CD4-positive, alpha-beta memory T cell (primary cell): ENCODE measurements around the gene ADGRB2. TPM values are rescaled to one million over a fixed set of nuclear protein-coding genes. Genes with fewer than 3 reads are reported as not detected.
A peak's percentile ranks its signal among the peaks of the same experiment; 100 is the strongest.
"Not testable (repeated sequence)": the region's sequence is repeated elsewhere in the genome, so short reads cannot be mapped to it uniquely, and the experiment has no call there.

ENCODE experiments used
- CTCF ChIA-PET: fragments of 350-600 bp; sonication (Branson Sonifier 250); formaldehyde crosslinking; loops from one replicate; lab custom pipeline; 2021; ENCODE audit warnings: inconsistent platforms; ENCODE audit not compliant: partially characterized antibody; lab: Charles Lee
- POLR2A ChIA-PET: fragments of 350-600 bp; sonication (Branson Sonifier 250); formaldehyde crosslinking; loops from one replicate; lab custom pipeline; 2021; ENCODE audit not compliant: partially characterized antibody; lab: Charles Lee
- DNase-seq, 5 donors: peaks; one replicate each; pipeline versions ENCODE4 v3.0.0 to v3.0.0-alpha.2; 2020 to 2022; ENCODE audit warnings: mixed read lengths in 1 of 5
- H3K27ac ChIP-seq: one replicate; pipeline ENCODE4 v1.7.0; 2013; ENCODE audit warnings: low read depth, low read length
- H3K27me3 ChIP-seq: 2 replicates; pipeline ENCODE4 v1.7.0; 2013; ENCODE audit warnings: mild to moderate bottlenecking, low read length, moderate library complexity; ENCODE audit not compliant: insufficient read depth
- H3K36me3 ChIP-seq: 2 replicates; pipeline ENCODE4 v1.7.0; 2013; ENCODE audit warnings: mild to moderate bottlenecking, low read length, moderate library complexity; ENCODE audit not compliant: insufficient read depth
- H3K4me1 ChIP-seq: 2 replicates; pipeline ENCODE4 v1.7.0; 2013; ENCODE audit warnings: mild to moderate bottlenecking, low read length, moderate library complexity; ENCODE audit not compliant: insufficient read depth
- H3K4me3 ChIP-seq, 2 donors: one replicate each; pipeline ENCODE4 v1.7.0; 2013; ENCODE audit warnings: low read length in 2 of 2, mild to moderate bottlenecking in 1 of 2
- H3K9me3 ChIP-seq, 2 donors: one replicate each; pipeline ENCODE4 v1.7.0; 2013; ENCODE audit warnings: low read length in 2 of 2, control low read depth in 1 of 2; ENCODE audit not compliant: control insufficient read depth in 1 of 2
- H3K27ac Mint-ChIP-seq, 7 donors: one replicate each; pipeline ENCODE4 v1.8.0; 2020 to 2021; ENCODE audit warnings: mixed read lengths in 7 of 7, mild to moderate bottlenecking in 6 of 7, inconsistent platforms in 3 of 7, moderate library complexity in 3 of 7
- H3K27me3 Mint-ChIP-seq, 2 donors: one replicate each; pipeline ENCODE4 v1.8.0; 2020 to 2021; ENCODE audit warnings: mixed read lengths in 2 of 2
- H3K36me3 Mint-ChIP-seq, 2 donors: one replicate each; pipeline ENCODE4 v1.8.0; 2020 to 2021; ENCODE audit warnings: mixed read lengths in 2 of 2, inconsistent platforms in 1 of 2, mild to moderate bottlenecking in 1 of 2
- H3K4me1 Mint-ChIP-seq, 4 donors: one replicate each; pipeline ENCODE4 v1.8.0; 2020 to 2021; ENCODE audit warnings: mixed read lengths in 4 of 4, mild to moderate bottlenecking in 1 of 4
- H3K4me3 Mint-ChIP-seq, 8 donors: one replicate each; pipeline ENCODE4 v1.8.0; 2020 to 2021; ENCODE audit warnings: mixed read lengths in 8 of 8, mild to moderate bottlenecking in 7 of 8, moderate library complexity in 6 of 8, inconsistent platforms in 3 of 8
- H3K9me3 Mint-ChIP-seq, 8 donors: one replicate each; pipeline ENCODE4 v1.8.0; 2020 to 2021; ENCODE audit warnings: mixed read lengths in 8 of 8, mild to moderate bottlenecking in 5 of 8, inconsistent platforms in 3 of 8, moderate library complexity in 1 of 8
- intact Hi-C: fragments of 100-400 bp; cut with micrococcal nuclease; formaldehyde crosslinking; loops from one replicate; pipeline ENCODE4 v1.15.1; 2023
- polyA plus RNA-seq, 2 donors: library from polyadenylated mRNA; unstranded; fragments of 300-500 nt; fragmentation: Illumina TruSeq; gene quantifications; one replicate each; pipeline ENCODE4 v1.2.3, GENCODE V29; 2021
- total RNA-seq, 2 experiments: library from RNA; stranded (reverse); gene quantifications; one replicate each; pipeline ENCODE4 v1.2.3, GENCODE V29; 2021

The ADGRB2 gene
- total and polyA plus RNA-seq, 4 experiments from 2014 or later, result 0.55 to 2.0 (median 1.5) TPM; not detected in 1

DNA sequence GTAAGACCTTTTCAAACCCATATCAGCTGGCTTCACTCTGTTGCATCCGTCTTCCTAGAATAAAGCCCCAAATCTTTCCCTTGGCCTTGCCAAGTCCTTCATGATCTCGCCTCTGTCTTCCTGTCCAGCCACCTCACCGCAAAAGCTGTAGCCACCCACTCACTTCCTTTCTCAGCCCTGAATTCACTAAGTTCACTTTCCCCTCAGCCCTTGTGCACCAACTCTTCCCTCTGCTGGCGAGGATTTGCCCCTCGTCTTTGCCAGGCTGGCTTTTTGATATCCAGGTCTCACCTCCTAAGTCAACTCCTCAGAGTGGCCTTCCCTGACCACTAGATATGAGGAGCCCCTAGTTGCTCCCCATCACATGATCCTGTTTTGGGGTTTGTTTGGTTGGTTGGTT lies 56.4 kb downstream of the ADGRB2 start:
- Histone ChIP-seq H3K9me3 (no peaks in the 10 kb centered on the region), H3K4me3 (no peak overlapping the region), H3K27ac (no peak overlapping the region), H3K27me3 (peaks cover 5% of the 10 kb centered on the region), H3K36me3 (no peaks in the 10 kb centered on the region), H3K4me1 (peaks cover 15% of the 10 kb centered on the region)
- Mint-ChIP-seq H3K36me3 (no peaks in the 10 kb centered on the region), H3K27me3 (peaks cover 36 to 40% of the 10 kb centered on the region in 2 donors), H3K4me3 (no peak overlapping the region), H3K9me3 (no peaks in the 10 kb centered on the region), H3K27ac (no peak overlapping the region), H3K4me1 (peaks cover 19 to 46% (median 21%) of the 10 kb centered on the region in 4 donors)
- POLR2A ChIA-PET, result no interaction called here
- no peak for DNase-seq
- intact Hi-C loops, result no loop called here
- CTCF ChIA-PET, result interaction anchor here (0.6 to 1.3 kb wide), 2 partner anchors 46 to 124 kb away, joined by 3 read pairs; no protein-coding TSS in a partner anchor

DNA sequence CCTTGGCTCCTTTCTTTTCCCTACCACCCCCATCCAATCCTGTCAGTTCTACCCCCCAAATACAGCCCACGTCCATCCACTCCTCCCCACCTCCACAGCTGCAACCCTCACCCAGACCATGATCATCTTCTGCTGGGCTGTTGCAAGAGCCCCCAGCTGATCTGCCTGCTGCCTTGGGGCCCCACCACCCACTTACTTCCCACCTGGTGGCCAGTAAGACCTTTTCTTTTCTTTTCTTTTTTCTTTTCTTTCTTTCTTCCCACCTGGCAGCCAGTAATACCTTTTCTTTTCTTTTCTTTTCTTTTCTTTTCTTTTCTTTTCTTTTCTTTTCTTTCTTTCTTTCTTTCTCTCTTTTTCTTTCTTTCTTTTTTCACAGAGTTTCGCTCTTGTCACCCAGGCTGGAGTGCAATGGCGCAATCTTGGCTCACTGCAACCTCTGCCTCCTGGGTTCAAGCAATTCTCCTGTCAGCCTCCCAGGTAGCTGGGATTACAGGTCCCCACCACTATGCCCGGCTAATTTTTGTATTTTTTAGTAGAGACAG lies 57.0 kb downstream of the ADGRB2 start:
- H3K4me3 ChIP-seq, H3K4me3 Mint-ChIP-seq, H3K36me3 Mint-ChIP-seq, POLR2A ChIA-PET, intact Hi-C loops, DNase-seq, H3K9me3 Mint-ChIP-seq, H3K9me3 ChIP-seq, H3K27ac ChIP-seq, H3K27me3 ChIP-seq, H3K36me3 ChIP-seq: not testable (repeated sequence)
- peaks cover 34 to 37% of the 10 kb centered on the region in 2 donors for H3K27me3 Mint-ChIP-seq
- CTCF ChIA-PET, result interaction anchor here (0.6 kb wide), 1 partner anchor 123 kb away, joined by 3 read pairs; no protein-coding TSS in a partner anchor
- peak overlapping the region in 1 of 7 donors; percentile 6 for H3K27ac Mint-ChIP-seq
- peaks cover 19 to 46% (median 21%) of the 10 kb centered on the region in 4 donors for H3K4me1 Mint-ChIP-seq
- H3K4me1 ChIP-seq, result peaks cover 15% of the 10 kb centered on the region

DNA sequence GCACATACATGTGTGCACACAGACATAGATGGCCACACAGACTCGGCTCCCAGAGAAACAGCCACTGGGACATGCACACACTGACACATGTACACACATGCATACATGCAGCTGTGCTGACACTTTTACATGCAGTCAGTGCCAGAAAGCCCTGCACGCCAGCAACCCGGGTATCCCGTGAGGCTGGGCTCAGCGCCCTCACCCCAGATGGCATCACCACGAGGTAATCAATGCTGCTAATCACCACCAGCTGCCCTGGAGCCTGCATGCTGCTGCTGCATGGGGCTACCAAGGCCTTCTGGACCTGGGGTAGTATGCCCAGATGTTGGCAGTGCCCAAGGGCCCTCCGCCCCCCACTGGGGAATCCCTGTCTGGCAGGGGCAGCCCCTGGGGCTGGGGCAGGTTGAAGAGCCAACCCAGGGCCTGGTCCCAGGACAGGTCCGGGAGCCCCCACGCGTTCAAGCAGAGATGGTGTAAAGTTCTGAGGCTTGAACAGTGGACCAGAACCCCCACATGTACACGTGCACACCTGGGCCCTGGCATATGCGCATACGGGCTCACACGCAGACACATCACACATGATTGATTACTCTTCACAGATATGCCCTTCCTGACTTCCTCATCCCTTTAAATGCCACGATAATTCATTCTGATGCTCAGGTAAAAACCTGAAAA lies 57.6 kb downstream of the ADGRB2 start:
- POLR2A ChIA-PET, result no interaction called here
- no peak for DNase-seq
- Mint-ChIP-seq H3K4me1 (peaks cover 19 to 49% (median 21%) of the 10 kb centered on the region in 4 donors), H3K36me3 (no peaks in the 10 kb centered on the region), H3K9me3 (no peaks in the 10 kb centered on the region), H3K27me3 (peaks cover 33 to 35% of the 10 kb centered on the region in 2 donors), H3K27ac (peak overlapping the region in 1 of 7 donors; percentile 6), H3K4me3 (no peak overlapping the region)
- Histone ChIP-seq H3K4me3 (no peak overlapping the region), H3K9me3 (no peaks in the 10 kb centered on the region), H3K4me1 (peaks cover 15% of the 10 kb centered on the region), H3K36me3 (no peaks in the 10 kb centered on the region), H3K27me3 (peaks cover 5% of the 10 kb centered on the region), H3K27ac (no peak overlapping the region)
- intact Hi-C loops, result no loop called here
- CTCF ChIA-PET, result no interaction called here

DNA sequence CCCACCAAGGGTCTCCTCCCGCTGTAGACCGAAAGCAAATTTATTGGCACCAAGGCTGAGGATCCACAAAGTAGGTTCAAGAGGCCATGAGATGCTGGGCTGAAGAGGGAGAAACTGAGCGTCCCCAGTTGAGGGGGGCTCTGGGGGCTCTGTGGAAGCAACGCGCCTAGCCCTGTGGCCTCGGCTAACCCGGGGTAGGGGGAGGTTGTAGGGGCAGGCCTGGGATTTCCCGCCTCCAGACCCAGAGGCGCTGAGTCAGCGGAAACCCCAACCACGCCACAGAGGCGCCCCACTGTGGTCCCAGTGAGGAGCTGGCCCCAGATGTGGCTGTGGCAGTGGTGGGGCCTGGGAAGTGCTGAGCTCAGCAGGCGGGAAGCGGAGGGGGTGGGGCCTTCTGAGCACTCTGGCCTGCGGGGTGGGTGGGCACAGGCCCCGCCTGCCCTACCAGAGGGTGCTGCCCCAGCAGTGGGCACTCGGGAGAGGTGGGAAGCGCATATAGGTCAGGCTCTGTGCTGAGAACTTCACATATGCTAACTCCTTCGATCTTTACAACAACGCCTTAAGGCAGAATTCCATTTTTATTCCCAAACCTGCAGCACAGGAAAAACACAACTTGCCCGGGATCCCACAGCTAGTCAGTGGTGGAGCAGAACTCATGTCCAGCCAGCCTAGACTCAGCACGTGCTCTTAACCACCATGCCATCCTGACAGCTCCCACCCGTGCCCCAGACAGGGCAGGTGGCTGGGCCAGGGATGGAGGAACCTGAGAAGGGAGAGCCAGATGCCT lies 58.9 kb downstream of the ADGRB2 start:
- no peak overlapping the region for H3K27ac ChIP-seq
- peak overlapping the region in 2 of 7 donors; percentile 33 to 53 for H3K27ac Mint-ChIP-seq
- no peaks in the 10 kb centered on the region for H3K9me3 ChIP-seq
- H3K9me3 Mint-ChIP-seq, result no peaks in the 10 kb centered on the region
- H3K4me1 ChIP-seq, result peaks cover 24% of the 10 kb centered on the region
- intact Hi-C loops, result loop anchor here (1.0 kb wide), 1 partner anchor 42 kb away; no protein-coding TSS in a partner anchor
- H3K27me3 ChIP-seq, result peaks cover 5% of the 10 kb centered on the region
- H3K4me3 ChIP-seq, result no peak overlapping the region
- no peaks in the 10 kb centered on the region for H3K36me3 ChIP-seq
- H3K4me1 Mint-ChIP-seq, result peaks cover 24 to 62% (median 29%) of the 10 kb centered on the region in 4 donors
- POLR2A ChIA-PET, result no interaction called here
- peaks cover 29 to 32% of the 10 kb centered on the region in 2 donors for H3K27me3 Mint-ChIP-seq
- no peaks in the 10 kb centered on the region for H3K36me3 Mint-ChIP-seq
- peak; percentile 39 to 67 (median 46) for DNase-seq
- peak overlapping the region in 6 of 8 donors; percentile 12 to 63 (median 41) for H3K4me3 Mint-ChIP-seq
- CTCF ChIA-PET, result interaction anchor here (1.3 to 1.4 kb wide), 2 partner anchors 9 to 41 kb away, joined by 3 to 4 read pairs; no protein-coding TSS in a partner anchor

DNA sequence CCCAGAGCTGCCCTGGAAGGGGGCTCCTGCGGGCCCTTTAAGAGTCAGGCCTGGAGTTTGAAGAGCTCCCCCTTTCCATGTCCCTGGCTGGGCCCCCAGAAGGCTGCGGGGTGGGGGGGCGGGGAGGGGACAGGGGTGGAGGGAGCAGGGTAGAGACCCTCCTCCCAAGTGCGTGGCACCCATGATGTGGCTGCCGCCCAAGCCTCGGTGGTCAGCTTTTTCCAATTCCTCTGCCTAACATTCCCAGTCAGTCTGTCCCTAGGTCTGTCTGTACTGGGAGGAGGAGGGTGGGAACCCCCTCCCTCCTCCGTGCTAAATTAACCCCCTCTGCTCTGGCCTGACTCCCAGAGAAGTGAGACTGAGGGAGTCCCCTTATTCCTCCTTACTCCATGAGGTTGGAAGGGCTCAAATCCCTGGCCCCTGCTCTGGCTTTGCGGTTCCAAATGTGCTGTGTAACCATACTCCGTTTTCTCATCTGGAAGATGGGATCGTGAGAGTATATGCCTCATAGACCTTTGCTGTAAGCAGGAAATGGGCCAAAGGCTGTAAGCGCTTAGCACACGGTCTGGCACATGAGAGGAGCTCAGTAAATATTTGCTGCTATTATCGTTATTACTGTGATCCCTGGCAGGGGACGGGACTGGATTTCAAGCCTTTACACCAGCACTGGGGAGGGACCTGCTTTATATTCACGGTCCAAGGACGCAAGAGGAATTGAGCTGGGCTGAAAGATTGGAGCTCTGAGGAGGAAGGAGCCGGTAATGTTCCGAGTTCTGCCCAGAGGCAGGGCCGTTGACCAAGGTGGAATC lies 59.7 kb downstream of the ADGRB2 start:
- H3K36me3 Mint-ChIP-seq, result no peaks in the 10 kb centered on the region
- ChIA-PET POLR2A (interaction anchor here (0.7 kb wide), 1 partner anchor 9 kb away, joined by 3 read pairs; no protein-coding TSS in a partner anchor), CTCF (interaction anchor here (1.3 to 1.4 kb wide), 2 partner anchors 10 to 40 kb away, joined by 3 to 4 read pairs; no protein-coding TSS in a partner anchor)
- Histone ChIP-seq H3K4me1 (peaks cover 32% of the 10 kb centered on the region), H3K36me3 (no peaks in the 10 kb centered on the region), H3K4me3 (no peak overlapping the region), H3K27ac (no peak overlapping the region), H3K27me3 (peaks cover 5% of the 10 kb centered on the region), H3K9me3 (no peaks in the 10 kb centered on the region)
- peaks cover 28 to 70% (median 34%) of the 10 kb centered on the region in 4 donors for H3K4me1 Mint-ChIP-seq
- peaks cover 26 to 29% of the 10 kb centered on the region in 2 donors for H3K27me3 Mint-ChIP-seq
- intact Hi-C loops, result loop anchor here (1.0 kb wide), 1 partner anchor 41 kb away; no protein-coding TSS in a partner anchor
- H3K9me3 Mint-ChIP-seq, result no peaks in the 10 kb centered on the region
- DNase-seq, result no peak
- H3K4me3 Mint-ChIP-seq, result peak overlapping the region in 5 of 8 donors; percentile 12 to 63 (median 40)
- H3K27ac Mint-ChIP-seq, result peak overlapping the region in 3 of 7 donors; percentile 33 to 76 (median 36)

DNA sequence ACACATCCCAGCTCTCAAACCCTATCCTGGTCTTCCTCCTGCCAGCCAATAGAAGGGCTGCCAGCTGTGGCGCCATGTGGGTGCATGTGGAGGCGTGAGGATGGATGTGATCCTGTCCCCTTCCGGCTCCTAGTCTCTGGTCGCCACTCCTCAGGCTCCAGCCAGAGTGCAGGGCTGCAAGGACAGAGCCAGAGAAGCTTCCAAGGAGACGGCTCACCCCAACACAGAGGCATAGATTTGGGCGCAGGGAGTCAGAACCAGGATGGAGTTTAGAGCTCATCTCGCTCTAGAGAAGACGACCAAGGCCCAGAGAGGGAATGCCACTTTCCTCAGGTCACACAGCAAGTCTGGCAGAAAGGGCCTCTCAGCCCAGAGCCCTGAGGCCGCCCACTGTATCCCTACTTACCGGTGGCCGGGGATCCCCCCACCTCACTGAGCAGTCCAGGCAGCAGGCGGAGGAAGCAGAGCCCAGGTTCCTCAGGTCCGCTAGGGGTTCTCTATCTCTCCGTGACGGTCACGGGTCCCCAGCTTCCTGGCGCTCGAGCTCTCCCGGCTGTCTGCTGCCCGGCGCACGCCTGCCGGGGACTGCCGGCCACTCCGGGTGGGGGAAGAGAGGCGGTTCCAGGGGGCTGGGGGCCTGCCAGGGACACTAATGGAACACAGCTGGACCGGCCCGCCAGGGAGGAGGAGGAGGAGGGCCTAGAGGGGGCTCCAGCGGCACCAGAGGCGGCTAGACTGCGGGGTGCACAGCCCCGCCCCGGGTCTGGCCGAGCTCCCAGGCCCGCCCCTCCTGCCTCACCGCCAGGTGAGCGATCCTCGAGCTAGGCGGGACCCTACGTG lies 60.5 kb downstream of the ADGRB2 start, which contains the start of gene COL16A1:
TSS of gene COL16A1 (minus strand) at position 587 of the 840 bp plus-strand sequence. CDS start 1,824 bp downstream, outside the sequence.
- Mint-ChIP-seq H3K36me3 (no peaks in the 10 kb centered on the region), H3K27ac (peak within 1 kb of the TSS in 2 of 7 donors; percentile 33 to 76)

More for the DNA sequence above, 60.5 kb downstream of the ADGRB2 start, which contains the start of gene COL16A1:
- DNase-seq, result no peak
- peak within 1 kb of the TSS in 5 of 8 donors; percentile 12 to 63 (median 40) for H3K4me3 Mint-ChIP-seq
- H3K4me3 ChIP-seq, result no peak within 1 kb of the TSS
- H3K27me3 ChIP-seq, result peaks cover 5% of the 10 kb centered on the region
- ChIA-PET CTCF (interaction anchor here (1.3 kb wide), 1 partner anchor 11 kb away, joined by 4 read pairs; no protein-coding TSS in a partner anchor), POLR2A (interaction anchor here (0.7 kb wide), 1 partner anchor 8 kb away, joined by 3 read pairs; no protein-coding TSS in a partner anchor)
- H3K9me3 ChIP-seq, result no peaks in the 10 kb centered on the region
- H3K4me1 ChIP-seq, result peaks cover 40% of the 10 kb centered on the region
- no peaks in the 10 kb centered on the region for H3K36me3 ChIP-seq
- H3K27me3 Mint-ChIP-seq, result peaks cover 22 to 27% of the 10 kb centered on the region in 2 donors
- intact Hi-C loops, result no loop called here
- peaks cover 31 to 77% (median 39%) of the 10 kb centered on the region in 4 donors for H3K4me1 Mint-ChIP-seq
- H3K27ac ChIP-seq, result no peak within 1 kb of the TSS
- H3K9me3 Mint-ChIP-seq, result no peaks in the 10 kb centered on the region
